HG03066 (cell line): ENCODE data around the gene FBN1.

Experiments
- ATAC-seq: cut with Tn5 transposase; IDR thresholded peaks from one replicate; pipeline ENCODE4 v1.9.1; 2021; ENCODE audit warnings: low read depth; ENCODE audit not compliant: unreplicated experiment

FBN1 gene

DNA sequence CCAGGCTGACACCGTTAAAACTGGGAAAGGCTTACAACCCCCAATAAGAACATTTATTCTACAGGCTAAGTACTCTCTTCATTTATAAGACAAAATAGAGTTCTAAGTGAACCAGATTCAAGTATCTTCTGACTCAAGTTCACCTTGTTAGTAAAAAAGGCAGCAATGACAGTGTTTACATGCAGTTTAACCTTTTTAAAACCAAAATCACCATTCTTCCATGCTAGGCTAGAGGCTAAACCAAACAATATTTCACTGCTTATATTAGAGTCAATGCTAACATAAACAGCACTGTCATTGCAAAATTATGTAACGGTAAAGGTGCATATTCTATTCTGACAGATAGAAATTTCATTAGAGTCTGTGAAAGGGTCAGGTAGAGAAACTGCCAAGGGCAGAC, 118.0 kb downstream of the FBN1 start:
- ATAC-seq, result no peak

DNA sequence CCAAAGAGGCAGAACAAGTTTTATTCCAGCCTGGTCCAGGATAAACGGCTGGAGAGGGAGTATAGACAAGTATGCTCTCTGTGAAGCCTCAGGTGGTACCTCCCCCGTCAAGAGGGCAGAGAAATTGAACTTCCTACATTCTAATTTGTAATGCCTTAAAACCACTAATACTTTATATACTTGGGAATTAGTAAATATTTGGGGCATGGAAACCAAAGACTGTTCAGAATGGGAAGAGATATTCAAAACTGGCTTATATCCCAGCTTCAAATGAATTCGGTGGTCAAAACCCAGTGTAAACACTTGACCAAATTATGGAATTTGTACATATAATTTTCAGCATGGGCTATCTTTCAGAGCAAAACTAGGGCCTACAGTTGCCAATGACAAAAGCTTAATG, 122.6 kb downstream of the FBN1 start:
- no peak for ATAC-seq

DNA sequence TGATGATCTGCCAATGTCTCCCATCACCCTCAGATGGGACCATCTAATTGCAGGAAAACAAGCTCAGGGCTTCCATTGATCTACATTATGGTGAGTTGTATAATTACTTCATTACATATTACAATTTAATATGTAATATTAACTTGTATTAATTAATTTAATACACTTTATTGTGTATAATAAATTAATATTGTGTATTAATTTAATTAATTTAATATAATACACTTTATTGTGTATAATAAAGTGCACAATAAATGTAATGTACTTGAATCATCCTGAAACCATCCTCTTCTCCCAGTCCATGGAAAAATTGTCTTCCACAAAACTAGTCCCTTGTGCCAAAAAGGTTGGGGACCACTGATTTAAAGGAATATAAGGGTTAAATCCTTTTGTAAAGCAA, 123.4 kb downstream of the FBN1 start:
- no peak for ATAC-seq

DNA sequence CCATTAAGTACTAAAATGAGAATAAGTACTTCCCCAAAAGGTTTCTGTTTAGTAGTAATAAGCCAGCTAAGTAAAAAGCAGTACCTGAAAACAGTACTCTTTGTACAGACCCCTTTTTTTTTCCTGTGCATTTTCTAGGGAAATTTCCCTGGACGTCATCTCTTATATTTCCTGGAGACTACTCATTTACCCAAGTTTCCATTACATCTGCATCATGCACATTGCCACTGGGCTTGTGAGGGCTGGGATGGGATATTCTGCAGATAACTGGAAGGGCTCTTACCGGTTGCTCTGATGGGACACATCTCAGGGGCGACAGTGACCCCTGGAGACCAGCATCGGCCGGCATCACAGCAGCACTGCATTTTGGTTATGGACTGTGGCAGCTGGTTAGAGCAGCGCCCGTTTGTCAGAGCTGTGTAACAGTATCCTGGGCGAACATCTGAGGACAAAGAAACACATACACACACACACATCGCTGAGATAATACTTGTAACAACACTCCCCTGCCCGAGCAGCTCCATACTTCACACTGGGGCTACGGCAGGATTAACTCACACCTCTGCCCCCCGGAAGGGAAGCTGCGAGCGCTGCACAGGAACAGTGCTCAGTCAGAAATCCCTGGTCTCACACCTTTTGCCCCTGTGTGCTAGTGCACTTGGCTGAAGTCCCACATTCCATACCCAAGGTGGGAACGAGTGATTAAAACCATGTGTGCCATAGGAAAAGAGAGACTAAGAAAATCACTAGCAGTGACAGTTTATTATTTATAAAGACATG, 124.9 kb downstream of the FBN1 start:
- no peak for ATAC-seq

DNA sequence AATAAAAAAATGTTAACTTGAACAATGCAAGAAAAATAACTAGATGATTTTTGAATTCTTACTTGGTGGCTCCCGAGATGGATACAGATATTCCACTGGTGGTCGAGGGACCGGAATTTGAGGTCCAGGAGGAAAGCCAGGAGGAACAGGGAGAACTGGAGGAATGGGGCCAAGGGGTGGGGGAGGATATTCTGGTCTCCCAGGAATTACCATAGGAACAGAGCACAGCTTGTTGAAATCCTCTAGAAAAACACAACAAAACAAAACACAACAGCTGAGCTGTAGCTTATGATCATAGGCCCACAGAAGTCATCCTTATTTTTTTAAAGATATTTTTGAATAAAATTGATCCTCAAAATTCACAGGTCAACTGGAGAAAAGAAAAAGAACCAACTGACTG, 129.4 kb downstream of the FBN1 start:
- no peak for ATAC-seq

DNA sequence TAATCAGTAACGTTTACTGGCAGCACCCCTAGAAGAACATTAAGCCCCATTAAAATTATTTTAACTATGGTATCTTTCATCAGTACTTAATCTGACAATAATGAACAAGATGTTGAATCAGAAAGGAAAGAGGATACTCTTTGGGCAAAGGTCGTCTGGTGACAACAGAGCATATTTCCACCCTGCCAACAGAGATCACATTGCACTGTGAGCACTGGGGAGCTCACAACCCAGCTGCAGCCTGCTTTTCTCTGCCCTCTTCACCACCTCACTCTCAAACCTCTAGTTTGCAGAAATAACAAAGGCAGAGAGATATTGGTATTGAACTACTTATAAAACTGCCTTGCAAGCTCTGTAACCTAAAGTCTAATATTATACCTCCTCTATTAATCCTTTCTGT, 130.0 kb downstream of the FBN1 start:
- ATAC-seq, result no peak

DNA sequence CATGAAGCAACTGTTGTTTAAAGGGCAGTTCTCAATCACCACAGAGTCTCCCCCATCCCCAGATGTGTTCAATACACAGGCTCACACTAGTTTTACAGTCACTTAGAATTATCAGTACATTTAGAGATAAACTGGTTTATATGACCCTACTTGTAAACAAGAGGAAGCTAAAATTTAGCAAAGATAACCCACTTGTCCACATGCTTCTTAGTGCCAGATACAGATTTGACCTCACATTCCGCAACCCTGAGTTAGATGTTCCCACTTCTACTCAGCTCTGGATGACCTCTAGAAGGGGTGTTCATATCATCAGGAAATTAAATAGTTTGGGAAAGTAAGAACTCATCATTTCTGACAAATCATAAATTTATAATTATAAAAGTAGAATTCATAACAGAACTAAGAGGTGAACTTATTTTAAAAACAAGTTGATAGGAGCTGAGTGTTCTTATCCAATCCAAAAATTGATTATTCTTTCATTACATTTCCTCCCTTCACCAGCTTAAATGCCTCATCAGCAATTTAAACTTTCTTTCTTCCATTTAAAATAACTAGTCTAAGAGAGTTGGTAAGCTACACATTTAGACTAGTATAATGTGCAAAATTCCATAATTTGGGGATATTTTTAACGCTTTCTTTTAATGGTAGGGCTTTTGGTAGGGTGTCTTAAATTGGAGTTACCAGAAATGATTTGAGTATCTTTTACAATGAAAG, 131.2 kb downstream of the FBN1 start:
- no peak for ATAC-seq

DNA sequence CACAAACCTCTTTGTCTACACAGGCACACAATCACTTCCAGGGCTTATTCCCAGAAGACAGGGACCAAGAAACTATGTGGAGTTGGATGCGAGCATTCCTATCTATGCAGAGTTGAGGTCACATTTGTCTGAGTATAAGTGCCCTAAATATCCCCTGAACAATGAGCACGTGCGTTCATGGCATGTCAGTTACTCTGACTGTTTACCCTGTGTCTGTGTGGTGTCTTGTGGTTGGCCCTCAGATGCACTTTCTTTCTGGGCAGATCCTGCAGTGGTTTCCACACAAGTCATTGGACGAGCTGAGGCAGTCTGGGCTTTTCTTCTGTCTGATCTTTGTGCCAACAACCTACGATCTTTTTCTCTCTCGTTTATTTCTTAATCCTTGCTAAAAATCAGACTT, 134.5 kb downstream of the FBN1 start:
- ATAC-seq, result no peak

DNA sequence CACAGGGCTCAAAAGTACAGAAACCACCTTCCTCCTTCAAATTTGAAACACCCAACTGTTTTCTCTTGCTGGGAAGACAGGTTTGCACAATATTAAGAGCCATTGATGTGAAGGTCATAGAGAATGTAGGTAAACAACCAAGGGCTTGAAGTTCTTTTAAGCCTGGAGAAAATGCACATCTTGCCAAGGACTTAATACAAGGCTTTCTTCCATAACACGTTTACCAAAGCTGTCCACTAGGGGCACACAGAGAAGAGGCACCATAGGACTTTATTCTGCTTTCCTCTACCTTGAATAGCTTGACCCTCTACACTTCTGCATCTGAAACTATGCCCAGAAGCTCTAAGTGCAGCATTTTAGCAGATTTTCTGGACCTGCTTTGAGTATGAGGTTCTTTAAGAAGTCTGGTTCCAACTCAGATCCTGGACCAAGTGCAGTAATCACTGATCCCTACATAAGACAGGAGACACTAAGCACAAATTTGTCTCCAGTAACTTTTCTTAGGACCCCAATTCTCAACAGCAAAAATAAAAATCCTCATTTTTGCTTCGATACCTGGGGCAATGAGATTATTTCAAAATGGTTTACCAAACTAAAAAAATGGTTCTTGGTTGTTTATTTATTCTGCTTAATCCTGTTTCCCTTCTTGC, 138.0 kb downstream of the FBN1 start:
- ATAC-seq, result no peak

DNA sequence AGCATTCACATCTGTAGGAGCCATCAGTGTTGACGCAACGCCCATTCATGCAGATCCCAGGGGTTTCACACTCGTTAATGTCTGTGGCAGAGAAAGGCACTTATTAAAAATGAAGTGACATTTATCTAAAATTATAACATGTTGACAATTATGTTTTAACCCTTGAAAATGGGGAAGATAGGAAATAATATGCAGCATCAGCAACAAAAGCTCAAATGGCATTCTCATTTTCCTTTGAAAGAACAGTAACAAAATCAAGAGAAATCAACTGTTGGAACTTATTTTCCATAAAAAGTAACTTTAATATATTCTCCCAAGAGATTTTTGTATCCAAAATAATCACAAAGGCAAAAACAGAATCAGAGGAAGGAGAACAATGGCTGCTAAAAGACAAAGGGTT, 140.4 kb downstream of the FBN1 start:
- no peak for ATAC-seq

DNA sequence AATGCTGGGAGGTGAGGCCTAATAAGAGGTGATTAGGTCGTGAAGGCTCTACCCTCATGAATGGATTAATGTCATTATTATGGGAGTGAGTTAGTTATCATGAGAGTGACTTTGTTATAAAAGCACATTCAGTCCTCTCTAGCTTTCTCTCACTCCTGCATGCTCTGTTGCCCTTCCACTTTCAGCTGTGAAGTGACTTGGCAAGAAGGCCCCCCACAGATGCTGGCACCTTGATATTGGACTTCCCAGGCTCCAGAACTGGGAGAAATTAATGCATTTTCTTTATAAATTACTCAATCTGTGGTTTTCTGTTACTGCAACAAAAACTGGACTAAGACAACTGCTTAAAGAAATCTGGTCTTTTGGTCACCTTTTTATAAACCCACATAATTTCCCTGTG, 144.3 kb downstream of the FBN1 start:
- peak; percentile 65 for ATAC-seq

DNA sequence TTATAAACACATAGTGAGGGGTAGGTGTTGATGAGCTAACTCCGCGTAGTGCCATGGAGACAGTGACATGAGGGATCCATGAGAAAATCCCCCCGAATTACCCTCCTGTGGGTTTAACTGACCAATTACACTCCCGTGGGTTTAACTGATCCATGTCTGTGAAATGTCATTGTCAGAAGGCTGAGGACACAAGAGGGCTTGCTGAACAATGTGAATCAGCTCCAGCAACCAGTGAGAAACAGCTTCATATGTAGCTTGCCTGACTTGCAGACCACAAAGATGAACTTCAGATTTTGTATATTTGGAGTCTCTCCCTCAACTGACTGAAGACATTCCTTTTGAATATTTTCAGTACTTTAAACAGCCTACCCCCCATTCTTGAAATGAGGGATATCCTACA, 144.9 kb downstream of the FBN1 start:
- ATAC-seq, result no peak

DNA sequence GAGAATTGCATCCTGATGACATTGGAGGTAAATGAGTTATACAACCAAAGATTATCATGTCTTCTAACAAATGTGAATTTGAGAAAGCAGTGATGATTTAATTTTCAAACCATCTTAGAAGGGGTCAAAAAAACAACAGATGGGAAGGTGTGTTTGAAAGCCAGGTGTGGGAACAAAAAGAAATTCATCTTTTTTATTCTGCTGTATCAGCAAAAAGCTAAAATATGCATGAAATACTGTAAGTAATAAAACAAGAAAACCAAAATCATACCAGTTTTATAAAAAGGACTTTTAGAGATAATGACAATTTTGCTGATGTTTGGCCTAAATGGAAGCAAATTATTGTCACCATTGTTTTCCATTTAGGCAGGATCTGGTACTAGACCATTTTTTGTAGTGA, 145.5 kb downstream of the FBN1 start:
- ATAC-seq, result no peak

DNA sequence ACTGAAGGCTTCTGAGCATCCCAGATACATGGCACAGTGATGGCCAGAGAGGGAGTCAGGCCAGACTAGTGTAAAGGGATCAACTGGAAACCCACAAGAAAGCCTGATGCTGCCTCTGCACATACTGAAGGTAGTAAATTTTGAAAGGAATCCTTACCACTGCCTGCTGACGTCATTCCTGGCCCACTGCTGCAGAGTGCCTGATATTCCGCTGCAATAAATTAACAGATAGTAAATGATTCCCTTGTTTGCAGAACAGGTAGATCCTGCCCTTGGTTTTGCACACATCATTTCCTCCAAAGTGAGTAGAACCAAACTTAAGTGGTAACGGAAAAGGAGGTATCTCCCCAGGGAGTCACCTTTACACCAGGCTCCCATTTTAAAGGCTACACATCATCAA, 146.7 kb downstream of the FBN1 start:
- ATAC-seq, result no peak

DNA sequence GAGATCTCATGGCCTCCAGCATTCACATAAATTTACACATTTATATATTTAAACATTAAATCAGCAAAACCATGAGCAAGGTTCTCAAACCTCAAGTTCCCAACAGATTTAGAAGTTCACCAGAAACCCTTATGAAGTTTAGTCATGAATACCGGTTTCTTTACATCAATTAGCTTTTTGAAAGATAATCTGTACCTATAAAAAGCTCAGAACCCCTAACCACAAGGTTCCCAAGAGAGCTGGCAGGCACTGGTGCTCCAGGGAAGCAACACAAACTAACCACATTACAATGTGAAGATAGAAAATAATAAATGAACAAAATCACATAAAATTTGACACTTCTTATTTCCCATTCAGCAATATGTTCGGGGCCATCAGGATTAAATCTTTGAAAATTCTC, 150.9 kb downstream of the FBN1 start:
- no peak for ATAC-seq

DNA sequence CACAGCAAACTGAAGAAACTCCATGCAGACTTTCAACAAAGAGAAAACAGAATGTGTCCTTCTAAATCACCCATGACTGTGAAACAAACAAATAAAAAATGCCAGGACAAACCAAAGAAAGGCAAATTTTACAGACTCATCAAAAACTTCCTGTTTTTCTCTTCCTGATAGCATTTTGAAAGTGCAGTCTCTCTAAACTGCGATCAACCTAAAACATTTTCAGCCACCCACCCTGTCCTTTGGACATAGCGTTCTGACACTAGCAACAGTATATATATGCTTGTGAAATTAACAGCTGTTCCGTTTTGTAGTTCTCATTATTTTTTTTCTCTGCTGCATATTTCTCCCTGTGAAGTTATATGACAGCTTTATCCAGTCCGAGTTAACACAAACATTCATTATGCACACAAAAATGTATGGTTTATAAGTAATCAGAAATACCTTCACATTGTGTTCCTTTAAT, 151.7 kb downstream of the FBN1 start:
- no peak for ATAC-seq

DNA sequence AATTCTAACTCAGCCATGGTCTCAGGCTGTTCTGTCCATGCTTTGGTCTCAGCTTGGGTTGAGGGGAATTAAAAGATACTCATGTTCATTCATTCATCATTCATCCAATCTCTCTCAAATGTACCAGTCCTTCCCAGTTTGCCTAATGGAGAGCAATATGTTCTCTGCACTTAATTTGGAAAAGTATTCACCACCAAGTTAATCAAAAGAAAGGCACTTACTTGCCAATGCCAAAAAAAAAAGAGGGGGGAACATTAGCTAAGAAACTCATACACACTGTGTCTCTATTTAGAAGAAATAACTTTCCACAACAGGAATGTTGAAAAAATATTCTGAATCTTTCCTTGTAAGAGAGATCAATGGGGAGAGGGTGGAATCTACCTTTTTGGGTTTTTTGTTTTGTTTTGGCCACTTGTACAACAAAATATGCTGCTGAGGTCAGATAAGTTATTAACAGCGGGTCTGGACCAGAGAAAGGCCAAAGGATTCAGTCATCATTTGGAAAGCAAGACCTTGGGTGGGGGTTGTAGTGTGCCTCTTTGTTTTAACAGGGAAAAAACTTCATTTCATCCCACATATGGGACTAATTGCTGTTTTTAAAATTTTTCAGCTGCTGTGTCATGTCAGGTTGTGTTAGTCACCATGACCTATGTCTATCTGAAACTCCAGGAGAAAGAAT, 152.3 kb downstream of the FBN1 start:
- ATAC-seq, result no peak

DNA sequence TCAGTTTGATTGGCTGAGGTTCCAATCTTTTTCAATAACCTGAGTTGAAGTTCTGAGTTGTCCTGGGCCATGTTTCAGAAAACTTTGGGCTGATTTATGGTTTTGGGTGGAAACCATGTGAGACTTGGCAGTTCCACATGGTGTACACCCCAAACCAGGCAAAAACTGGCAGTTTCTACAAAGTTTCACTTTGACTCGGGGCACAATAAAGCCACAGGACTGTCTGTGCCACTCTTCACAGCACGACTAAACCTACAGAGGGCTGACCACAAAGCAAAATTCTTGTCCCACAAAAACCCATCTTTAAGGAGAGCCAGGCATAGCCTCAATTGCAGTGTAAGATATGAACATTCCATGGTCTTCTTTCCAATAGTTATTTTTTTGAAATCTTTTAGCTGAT, 159.3 kb downstream of the FBN1 start:
- no peak for ATAC-seq

DNA sequence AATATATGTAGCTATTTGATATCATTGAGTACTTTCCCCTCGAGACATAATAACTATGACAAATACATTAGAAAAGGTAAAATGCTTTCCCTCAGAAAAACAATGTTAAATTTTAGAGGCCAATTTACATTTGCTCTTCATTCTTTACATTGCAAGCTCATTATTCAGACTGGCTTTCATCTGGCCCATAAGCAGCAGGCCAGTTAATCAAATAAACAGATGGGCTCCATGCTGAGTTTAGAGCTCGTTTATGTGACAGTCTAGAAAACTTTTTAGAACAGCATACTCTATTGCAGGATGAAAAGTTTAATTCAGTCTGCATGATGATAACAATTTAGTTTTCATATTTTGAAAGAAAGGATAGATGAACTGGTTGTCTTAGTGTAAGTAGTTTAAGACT, 163.7 kb downstream of the FBN1 start:
- no peak for ATAC-seq

DNA sequence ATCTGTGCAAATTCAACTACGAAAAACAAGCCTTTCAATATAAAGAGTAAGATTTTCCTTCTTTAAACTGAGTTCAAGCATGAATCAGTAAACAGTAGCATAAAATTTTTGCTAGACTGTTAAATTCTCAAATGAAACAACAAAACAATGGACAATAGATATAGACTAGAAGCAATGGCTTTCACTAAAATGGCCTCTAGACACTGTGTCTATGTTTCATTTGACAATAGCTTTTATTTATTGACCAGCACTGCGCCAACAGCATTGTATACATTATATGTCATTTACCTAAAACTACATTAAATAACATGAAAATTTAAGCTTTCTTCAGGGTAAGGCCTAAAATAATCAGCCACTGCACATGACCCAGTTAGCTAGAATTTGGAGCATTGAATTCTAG, 165.8 kb downstream of the FBN1 start:
- ATAC-seq, result no peak

DNA sequence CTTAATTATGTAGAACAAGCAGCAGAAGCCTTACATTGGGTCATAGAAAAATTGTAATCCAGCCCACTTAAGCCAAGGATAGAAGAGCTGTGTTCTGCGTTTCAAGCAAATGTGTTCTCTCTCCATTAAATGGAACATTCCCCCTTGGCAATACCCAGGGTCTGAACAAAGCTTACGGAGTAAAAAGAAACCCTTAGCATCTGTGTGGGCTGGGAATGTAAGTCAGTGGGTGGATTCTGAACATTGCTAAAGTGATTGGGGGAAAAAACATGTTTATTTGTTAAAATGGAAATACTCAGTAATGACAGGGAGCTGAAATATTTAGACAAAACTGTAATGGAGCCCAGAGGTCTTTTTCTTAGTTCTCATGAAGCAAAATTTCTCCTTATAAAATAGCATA, 166.9 kb downstream of the FBN1 start:
- ATAC-seq, result no peak
